Hair follicular keratinocyte (primary cell): ENCODE measurements around the gene CSHL1. TPM values are rescaled to one million over a fixed set of nuclear protein-coding genes. Genes with fewer than 3 reads are reported as not detected.

Experiments
- total RNA-seq: library from RNA; depleted of rRNA; stranded (reverse); fragments of >200 nt; gene quantifications from 2 replicates; pipeline ENCODE4 v1.2.3, GENCODE V29; 2015

Gene CSHL1
- total RNA-seq: not detected in 2 replicates

GRCh38 chr17:63911041-63911635 lies at the start of gene CSHL1:
TSS of gene CSHL1 (minus strand) at chr17:63911258. CDS start at chr17:63911196, 62 bp downstream.

DNA sequence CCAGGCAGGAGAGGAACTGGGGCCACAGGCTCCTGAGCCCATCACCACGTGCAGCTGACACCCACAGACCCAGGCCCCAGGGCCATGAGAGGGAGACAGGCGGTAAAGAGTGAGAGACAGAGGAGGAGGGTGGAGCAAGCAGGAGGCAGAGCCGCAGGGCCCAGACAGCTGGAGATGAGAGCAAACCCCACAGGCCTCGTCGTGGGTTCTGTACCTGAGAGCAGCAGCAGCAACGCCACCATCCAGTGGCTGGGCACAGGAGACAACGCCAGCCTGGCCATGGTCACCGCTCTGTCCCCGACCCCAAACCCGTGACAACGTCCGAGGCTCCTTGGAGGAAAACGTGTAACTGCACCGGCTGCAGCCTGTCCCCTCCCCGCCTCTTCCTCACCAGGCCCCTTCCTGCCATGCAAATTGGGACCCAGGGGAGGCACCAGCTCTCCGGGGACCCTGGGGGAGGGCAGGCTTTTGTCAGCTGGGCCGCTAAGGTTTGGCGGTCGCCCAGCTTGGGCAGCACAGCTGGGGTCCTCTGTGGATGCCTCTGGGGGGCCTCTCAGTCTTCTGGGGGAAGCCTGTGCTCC lies 21.0 kb upstream of the CSHL1 start, which contains the start of gene CD79B:
CD79B (minus strand) TSS at position 351 of the 581 bp plus-strand sequence; CDS start at position 281, 70 bp downstream.

GRCh38 chr17:63918789-63919305 lies 7.8 kb upstream of the CSHL1 start, which contains the start of gene GH1:
TSS of gene GH1 (minus strand) at chr17:63918839. CDS start at chr17:63918776, 63 bp downstream.

DNA sequence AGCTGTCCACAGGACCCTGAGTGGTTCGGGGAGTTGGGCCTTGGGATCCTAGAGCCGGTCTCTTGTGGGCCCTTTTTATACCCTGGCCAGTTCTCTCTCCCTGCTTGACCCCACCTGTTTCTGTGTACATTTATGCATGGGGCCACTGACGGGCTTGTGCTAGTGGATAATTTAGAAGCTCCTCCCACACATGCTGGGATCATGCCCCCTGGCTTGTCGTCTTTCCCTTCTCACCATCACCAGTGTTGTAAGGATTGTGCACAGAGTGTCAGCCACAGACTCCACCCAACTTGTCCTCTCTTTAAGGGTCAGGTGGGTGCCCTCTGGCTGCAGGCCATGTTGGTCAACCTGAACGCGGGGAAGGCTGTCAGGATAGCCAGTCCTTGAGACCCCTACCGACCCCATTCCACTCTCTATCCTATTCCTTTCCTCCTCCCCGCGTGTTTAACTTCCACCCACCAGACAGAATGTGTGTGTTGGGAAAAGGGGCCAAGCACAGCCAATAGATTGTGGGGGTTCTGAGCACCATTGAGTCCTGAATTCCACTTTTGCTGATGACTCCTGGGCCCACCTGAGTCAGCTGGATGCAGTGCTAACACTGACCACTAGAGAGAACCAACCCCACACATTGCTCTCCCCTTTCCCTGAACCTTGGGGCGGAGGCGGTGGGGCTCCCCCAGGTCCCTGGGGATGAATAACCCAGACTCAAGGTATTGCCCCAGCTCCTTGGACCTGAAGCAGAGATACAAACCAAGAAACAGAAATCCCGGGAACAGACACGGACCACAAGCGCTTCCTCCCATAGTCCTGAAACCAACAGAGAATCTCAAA lies 14.3 kb downstream of the CSHL1 start, which contains the start of gene CSH1:
CSH1 (minus strand) TSS at position 51 of the 831 bp plus-strand sequence. CDS start 63 bp downstream, outside the sequence.

GRCh38 chr17:63881935-63882601 lies 29.0 kb downstream of the CSHL1 start, which contains the start of gene GH2:
TSS of gene GH2 (minus strand) at chr17:63881944. CDS start at chr17:63881801, 143 bp downstream.

GRCh38 chr17:63873577-63873976 lies 37.5 kb downstream of the CSHL1 start, which contains the start of gene CSH2:
TSS of gene CSH2 (minus strand) at chr17:63873677. CDS start at chr17:63873614, 63 bp downstream.

Other genes starting within 250 kb of the CSHL1 start
- gene LIMD2, start 211.1 kb downstream of the CSHL1 start, total RNA-seq: 9.2 and 30.8 TPM in 2 replicates
- 12.2 and 13.2 TPM in 2 replicates for gene STRADA, start 169.5 kb downstream of the CSHL1 start, total RNA-seq
- 24.7 and 29.5 TPM in 2 replicates for gene CCDC47, start 137.7 kb downstream of the CSHL1 start, total RNA-seq
- 25.2 and 28.5 TPM in 2 replicates for gene DDX42, start 137.1 kb downstream of the CSHL1 start, total RNA-seq
- 52.4 and 91.7 TPM in 2 replicates for gene PSMC5, start 83.8 kb downstream of the CSHL1 start, total RNA-seq
- 45.0 and 48.1 TPM in 2 replicates for gene FTSJ3, start 83.6 kb downstream of the CSHL1 start, total RNA-seq
- gene SMARCD2, start 68.6 kb downstream of the CSHL1 start, total RNA-seq: 102 and 138 TPM in 2 replicates
- gene CSH2, start 37.6 kb downstream of the CSHL1 start, total RNA-seq: not detected in 2 replicates
- not detected in 2 replicates for gene GH2, start 29.3 kb downstream of the CSHL1 start, total RNA-seq
- 0.08 TPM in 1 of 2 replicates, not detected in the other for gene CSH1, start 14.7 kb downstream of the CSHL1 start, total RNA-seq
- not detected in 2 replicates for gene GH1, start 7.6 kb upstream of the CSHL1 start, total RNA-seq
- 1.3 TPM in 1 of 2 replicates, not detected in the other for gene CD79B, start 21.1 kb upstream of the CSHL1 start, total RNA-seq
- not detected in 2 replicates for gene SCN4A, start 61.7 kb upstream of the CSHL1 start, total RNA-seq
- gene PRR29, start 87.1 kb upstream of the CSHL1 start, total RNA-seq: 0.19 TPM in 1 of 2 replicates, not detected in the other
- 0.15 and 0.16 TPM in 2 replicates for gene ICAM2, start 109.4 kb upstream of the CSHL1 start, total RNA-seq
- gene ERN1, start 218.9 kb upstream of the CSHL1 start, total RNA-seq: 16.8 TPM in 2 replicates